ENCODE measurements around the gene OPCML. TPM values are rescaled to one million over a fixed set of nuclear protein-coding genes. Genes with fewer than 3 reads are reported as not detected.

OPCML gene
- total and polyA plus RNA-seq, 12 donors, result under 0.01 to 1.2 (median 0.39) TPM

- peaks cover 0 to 4% (median 0%) of the 10 kb centered on the region in 7 donors for H3K27me3 ChIP-seq
- H3K27ac ChIP-seq, result no peak overlapping the region
- DNase-seq, result no peak
- intact Hi-C loops (cut with DNase I), result no loop called here
- no peak for TF ChIP-seq CTCF (IDR thresholded peaks at IDR 0.05)
- no peaks in the 10 kb centered on the region for H3K36me3 ChIP-seq
- no peaks in the 10 kb centered on the region for H3K4me1 ChIP-seq
- WGBS, 2 donors, result 96 to 97% methylated on average over 9 of the region's 9 CpGs
- no peaks in the 10 kb centered on the region for H3K9me3 ChIP-seq
- ATAC-seq, result no peak
- no peak overlapping the region for H3K4me3 ChIP-seq
These were observed 883.0 kb downstream of the OPCML start for GRCh38 chr11:132649277-132649676.

- Histone ChIP-seq H3K27me3 (peaks cover 0 to 4% (median 0%) of the 10 kb centered on the region in 7 donors), H3K4me3 (no peak overlapping the region), H3K9me3 (no peaks in the 10 kb centered on the region), H3K36me3 (no peaks in the 10 kb centered on the region), H3K27ac (no peak overlapping the region), H3K4me1 (no peaks in the 10 kb centered on the region)
- 95 to 96% methylated on average over 8 of the region's 8 CpGs for WGBS, 2 donors
- ATAC-seq, result no peak
- no peak for TF ChIP-seq CTCF (IDR thresholded peaks at IDR 0.05)
- no peak for DNase-seq
- intact Hi-C loops (cut with DNase I), result no loop called here
These were observed 883.5 kb downstream of the OPCML start for GRCh38 chr11:132648851-132649250.

- Histone ChIP-seq H3K4me3 (no peak overlapping the region), H3K36me3 (no peaks in the 10 kb centered on the region), H3K27me3 (peaks cover 0 to 16% (median 8%) of the 10 kb centered on the region in 7 donors), H3K9me3 (no peaks in the 10 kb centered on the region), H3K27ac (no peak overlapping the region), H3K4me1 (no peaks in the 10 kb centered on the region)
- WGBS, 2 donors, result 52 to 62% methylated on average over 2 of the region's 2 CpGs
- intact Hi-C loops (cut with DNase I), result no loop called here
- no peak for DNase-seq
- no peak for ATAC-seq
- no peak for TF ChIP-seq CTCF (IDR thresholded peaks at IDR 0.05)
These were observed 885.4 kb downstream of the OPCML start for GRCh38 chr11:132646890-132647289.

GRCh38 chr11:132644520-132645239, 887.6 kb downstream of the OPCML start:
- intact Hi-C loops (cut with DNase I), result no loop called here
- 65 to 70% methylated on average over 6 of the region's 6 CpGs for WGBS, 2 donors

More at GRCh38 chr11:132644520-132645239, 887.6 kb downstream of the OPCML start:
- no peak overlapping the region for H3K4me3 ChIP-seq
- no peaks in the 10 kb centered on the region for H3K9me3 ChIP-seq
- H3K27ac ChIP-seq, result no peak overlapping the region
- peaks cover 0 to 16% (median 7%) of the 10 kb centered on the region in 7 donors for H3K27me3 ChIP-seq
- TF ChIP-seq CTCF (IDR thresholded peaks at IDR 0.05), result no peak
- no peaks in the 10 kb centered on the region for H3K4me1 ChIP-seq
- H3K36me3 ChIP-seq, result no peaks in the 10 kb centered on the region
- ATAC-seq (no peak), DNase-seq (no peak)
